SK-N-DZ (cell line): ENCODE data around the gene TBK1.

Source experiments
- DNase-seq: peaks from one replicate; pipeline ENCODE4 v3.0.0-alpha.2; 2015; ENCODE audit warnings: low spot score

TBK1 gene

DNA sequence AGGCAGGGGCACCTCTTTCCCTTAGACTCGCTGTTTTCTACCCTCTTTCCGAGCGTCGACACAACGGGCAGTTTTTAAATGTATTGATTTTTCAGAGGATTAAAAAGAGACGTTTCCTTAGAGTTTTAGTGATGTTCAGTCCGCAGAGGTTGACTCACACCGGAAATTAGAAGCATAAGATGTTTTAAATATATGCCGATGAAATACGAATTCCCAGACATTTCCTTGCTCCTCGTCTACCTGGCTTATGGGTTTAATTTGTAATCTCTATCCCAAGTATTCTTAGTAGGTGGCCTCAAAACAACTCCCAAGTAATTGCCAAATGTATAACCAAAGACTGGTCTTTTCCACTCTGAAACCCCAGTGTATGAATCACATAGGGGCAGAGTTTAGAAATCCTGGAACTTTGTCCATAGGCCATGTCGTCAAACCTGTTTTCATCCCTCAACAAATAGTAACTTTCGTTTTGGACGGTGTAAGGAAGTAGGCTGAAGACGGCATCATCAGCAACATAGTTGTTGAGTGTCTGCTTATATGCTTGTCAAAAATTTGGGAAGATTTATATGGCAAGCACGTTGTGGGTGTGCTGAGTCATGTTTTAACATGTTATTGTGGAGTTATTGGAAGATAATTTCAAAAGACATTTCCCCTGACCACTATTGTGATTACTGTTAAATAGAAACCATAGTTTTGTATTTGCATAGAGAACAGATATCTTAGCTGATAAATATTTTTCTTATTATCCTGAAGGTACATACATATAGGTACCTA is 824 bp downstream of the TBK1 start:
- peak; percentile 5 for DNase-seq

DNA sequence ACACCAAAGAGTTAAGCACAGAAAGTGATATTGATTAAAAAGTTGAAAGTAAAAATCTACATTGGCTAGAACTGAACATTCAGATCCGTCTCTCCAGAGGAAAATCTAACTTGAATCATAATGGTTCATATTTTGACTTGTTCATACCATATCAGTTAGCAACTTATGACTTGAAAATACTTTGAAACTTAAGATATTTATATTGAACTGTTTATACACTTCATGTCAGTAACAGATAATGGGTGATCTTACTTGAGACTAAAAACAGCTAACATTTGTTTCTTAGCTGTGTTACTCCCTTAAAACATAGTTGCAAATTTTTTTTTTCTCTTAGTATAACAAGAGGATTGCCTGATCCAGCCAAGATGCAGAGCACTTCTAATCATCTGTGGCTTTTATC is 3.6 kb downstream of the TBK1 start:
- no peak for DNase-seq

DNA sequence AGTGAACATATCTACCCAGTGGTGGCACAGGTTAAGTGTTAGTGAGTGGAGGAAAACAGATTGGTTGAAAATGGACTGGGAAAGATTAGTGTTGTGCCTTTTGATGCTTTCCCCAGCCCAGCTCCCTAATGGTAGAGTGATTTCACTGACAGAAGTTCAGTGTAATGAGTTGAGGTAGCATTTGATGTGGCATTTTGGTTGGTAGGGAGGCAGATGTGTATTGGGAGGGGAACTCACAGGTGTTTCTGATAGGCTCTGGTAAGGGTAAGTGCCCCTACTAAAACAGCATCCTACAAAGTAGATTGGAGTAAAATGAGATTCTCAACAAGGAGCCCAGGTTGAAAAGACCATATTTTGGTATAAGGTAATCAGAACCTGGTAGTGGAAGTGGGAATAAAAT is 4.2 kb downstream of the TBK1 start:
- no peak for DNase-seq

DNA sequence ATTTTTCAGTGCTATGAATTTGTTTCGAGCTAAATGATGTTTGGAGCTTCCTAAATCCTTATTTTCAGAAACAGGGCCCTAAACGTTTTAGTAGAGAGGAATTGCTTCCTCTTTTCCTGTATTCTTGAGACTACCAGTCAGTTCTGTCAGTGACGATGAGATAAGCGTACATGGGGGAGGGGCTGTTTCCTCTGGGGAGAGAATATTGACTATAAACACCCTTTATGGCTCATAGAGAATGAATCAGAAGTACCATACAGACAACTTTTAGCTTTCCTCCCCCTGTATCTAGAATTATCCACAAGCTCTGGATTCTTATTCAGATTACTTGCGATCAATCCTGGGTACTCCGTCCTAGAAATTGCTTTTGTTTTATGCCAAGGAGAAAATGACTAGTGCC is 5.1 kb downstream of the TBK1 start:
- DNase-seq: no peak

DNA sequence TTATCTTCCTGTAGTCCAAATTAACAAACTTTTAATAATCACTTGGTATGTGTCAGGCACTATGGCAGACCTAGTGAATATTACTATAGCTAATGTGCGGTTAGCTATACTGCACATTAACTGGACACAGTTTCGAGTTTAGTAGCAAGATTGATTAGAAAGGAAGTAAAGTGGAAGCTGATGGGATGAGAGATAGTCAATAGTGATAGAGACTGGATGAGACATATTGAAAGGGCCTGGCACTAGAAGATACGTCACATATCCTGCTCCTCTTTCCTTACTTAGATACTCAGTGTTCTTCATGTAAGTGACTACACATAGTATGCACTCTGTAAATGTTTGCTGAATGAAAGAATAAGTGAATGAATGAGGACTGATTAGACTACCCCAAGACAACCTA is 5.5 kb downstream of the TBK1 start:
- DNase-seq: no peak

DNA sequence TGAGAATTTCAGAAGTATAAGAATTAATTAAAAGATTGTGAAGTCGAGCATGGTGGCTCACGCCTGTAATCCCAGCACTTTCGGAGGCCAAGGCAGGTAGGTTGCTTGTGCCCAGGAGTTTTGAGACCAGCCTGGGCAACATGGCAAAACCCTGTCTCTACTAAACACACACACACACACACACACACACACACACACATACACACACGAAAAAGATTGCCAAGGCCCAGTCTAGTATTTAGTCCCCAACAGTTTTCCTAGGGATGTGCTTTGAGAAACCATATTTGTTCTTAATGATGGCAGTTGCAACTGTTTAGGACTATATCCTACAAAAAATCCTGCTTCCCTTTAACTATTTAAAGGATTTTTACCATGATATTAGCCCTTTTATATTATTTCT is 6.0 kb downstream of the TBK1 start:
- DNase-seq: no peak

- no peak for DNase-seq
These were observed 7.5 kb downstream of the TBK1 start for GRCh38 chr12:64459394-64459891.

DNA sequence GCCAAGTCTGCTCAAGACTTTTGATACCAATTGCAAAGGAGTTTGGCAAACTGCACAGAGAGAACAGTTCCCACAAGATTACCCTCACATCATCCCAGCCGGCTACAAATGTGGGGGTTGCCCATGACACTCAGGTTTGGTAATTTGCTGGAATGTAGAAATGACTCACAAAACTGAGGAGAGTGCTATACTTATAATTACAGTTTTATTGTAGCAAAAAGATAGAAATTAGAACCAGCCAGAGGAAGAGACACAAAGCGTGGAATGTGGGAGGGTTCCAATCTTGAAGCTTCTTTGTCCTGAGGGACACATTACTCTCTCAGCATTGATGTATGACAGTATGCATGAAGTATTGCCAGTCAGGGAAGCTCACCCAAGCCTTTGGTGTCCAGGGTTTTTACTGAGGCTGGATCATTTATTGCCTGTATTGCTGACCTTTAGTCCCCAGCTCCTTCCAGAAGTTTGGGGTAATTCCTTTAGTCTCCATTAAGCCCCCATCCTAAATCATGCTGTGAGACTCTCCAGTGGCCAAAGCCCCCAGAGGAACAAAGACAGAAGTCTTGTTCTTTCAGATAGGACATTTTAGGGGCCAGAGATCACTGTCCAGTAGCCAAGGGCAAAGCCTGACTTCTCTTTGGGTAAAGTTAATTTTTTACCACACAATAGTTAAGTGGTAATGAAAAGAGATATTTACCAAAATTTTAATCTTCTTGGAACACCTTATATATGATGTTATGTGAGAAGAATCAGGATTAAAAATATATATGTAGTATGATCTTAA is 9.9 kb downstream of the TBK1 start:
- DNase-seq: no peak

GRCh38 chr12:64466178-64466577 is 14.3 kb downstream of the TBK1 start:
- DNase-seq: no peak

DNA sequence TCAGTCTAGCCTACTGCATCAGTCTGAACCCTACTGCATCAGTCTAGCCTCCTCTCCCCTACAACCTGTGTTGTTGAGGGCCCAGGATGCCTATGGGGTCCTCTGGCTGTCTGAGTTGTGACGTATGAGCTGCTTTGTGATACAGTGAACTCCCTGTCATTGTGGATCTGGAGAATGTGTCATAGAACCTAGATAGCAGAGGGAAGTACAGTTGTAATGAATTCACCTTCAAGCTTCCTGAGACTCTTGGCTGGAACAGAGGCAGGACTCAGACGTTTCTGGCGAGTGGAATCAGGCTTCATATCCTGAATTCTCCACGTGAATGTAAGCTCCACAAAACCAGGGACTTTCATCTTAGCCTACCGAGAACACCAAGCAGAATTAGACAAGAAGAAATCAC is 17.0 kb downstream of the TBK1 start:
- no peak for DNase-seq

GRCh38 chr12:64469455-64470142 is 17.7 kb downstream of the TBK1 start:
- no peak for DNase-seq

DNA sequence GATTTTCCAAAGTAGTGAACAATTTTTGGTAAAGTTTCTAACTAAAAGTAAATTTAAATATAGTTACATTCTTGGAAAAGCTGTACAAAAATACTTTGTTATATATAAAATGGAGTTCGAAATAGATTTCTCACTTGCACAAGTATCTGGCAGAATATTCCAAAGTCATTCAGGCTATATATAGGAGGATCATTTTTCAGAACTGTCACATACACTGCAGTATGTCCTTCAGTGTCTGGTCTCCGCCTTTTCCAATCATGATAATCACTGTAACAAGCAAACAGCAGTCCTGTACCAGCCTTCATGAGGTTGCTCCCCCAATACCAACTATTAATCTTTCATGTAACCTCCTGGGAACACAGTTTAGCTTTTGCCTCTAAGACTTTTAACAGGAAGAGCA is 18.6 kb downstream of the TBK1 start:
- DNase-seq: no peak

GRCh38 chr12:64473176-64473575 is 21.3 kb downstream of the TBK1 start:
- DNase-seq: no peak

DNA sequence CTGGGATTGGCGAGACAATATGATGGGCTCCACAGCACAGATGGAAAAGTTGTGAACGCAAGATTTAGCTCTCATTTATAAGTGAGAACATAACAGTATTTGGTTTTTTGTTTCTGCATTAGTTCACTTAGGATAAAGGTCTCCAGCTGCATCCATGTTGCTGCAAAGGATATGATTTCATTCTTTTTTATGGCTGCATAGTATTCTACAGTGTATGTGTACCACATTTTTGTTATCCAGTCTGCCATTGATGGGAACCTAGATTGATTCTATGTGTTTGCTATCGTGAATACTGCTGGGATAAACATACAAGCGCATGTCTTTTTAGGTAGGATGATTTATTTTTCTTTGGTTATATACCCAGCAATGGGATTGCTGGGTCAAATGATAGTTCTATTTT is 23.6 kb downstream of the TBK1 start:
- DNase-seq: no peak

- no peak for DNase-seq
These were observed 24.9 kb downstream of the TBK1 start for GRCh38 chr12:64476844-64477243.

- DNase-seq: no peak
These were observed 26.7 kb downstream of the TBK1 start for GRCh38 chr12:64478661-64479060.

DNA sequence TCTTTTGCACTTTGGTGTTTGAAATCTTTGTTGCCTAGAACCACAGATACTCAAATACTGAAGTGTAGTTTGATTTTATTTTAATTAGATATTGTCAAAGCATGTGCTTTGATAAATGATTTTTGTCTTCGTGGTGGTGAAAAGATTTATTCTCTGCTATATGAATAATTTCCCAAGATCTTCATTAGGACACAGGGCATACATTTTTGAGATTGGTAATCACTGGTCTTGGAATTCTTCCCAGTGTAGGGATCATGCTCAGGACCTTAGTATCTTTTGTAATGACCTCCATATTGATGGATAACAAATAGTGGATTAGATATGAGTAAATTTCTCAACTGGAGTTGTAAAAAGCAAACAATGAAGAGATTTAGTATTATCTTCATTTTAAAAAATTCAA is 28.2 kb downstream of the TBK1 start:
- DNase-seq: no peak

DNA sequence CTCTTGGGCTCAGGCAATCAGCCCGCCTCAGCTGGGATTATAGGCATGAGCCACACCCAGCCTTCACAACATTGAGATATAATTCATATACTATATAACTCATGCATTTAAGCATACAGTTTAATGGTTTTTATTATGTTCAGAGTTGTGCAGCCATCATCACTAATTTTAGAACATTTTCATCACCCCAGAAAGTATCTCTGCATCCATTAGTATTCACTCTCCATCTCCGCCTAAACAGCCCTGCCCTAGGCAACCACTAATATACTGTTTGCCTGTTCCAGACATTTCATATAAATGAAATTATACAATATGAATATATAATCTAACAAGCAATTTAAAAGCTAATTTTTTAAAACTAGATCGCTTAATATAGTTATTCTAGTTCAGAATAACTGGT is 34.7 kb downstream of the TBK1 start:
- no peak for DNase-seq

- no peak for DNase-seq
These were observed 39.8 kb downstream of the TBK1 start for GRCh38 chr12:64491718-64492117.

DNA sequence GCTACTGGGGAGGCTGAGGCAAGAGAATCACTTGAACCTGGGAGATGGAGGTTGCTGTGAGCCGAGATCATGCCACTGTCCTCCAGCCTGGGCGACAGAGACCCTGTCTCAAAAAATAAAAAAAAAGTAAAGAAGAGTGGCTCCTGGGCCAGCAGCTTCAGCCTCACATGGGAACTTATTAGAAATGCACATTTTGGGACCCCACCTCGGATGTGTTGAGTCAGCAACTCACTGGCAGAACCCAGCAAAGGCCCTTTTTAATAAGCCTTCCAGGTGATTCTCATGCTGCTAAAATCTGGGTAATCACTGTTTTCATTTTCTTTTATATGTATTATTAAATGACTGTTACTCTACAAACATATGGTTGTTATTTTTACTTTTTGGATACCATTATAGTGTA is 41.6 kb downstream of the TBK1 start:
- DNase-seq: no peak

DNA sequence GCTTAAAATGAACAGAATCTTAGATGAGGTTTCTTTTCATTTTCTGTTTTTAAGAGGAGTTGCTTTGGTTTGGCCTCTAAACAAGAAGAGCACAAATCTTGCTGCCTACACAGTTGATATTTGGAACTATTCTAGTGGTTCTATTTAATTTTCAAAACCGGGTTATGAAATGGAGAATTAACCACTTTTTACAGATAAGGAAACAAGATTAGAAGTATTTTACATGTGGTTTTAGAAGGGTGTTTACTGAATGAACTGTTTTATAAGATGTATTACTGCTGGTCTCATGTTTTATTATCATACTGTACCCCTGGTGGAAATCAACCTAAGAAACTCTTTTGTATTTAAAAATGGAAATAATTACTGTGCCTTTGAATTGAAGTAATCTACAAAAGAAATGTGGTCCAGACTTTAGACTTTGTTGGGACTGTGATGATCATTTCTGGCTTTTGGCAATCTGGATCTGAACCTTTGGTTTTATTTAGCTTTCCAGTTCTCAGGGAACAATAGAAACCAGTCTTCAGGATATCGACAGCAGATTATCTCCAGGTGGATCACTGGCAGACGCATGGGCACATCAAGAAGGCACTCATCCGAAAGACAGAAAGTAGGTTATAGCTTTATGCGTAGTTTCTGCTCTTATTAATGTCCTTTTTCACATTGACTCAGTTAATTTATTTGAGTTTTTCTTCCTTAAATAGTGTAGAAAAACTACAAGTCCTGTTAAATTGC is 43.2 kb downstream of the TBK1 start:
- no peak for DNase-seq
